ENCODE results near the gene TMEM258. TPM values are rescaled to one million over a fixed set of nuclear protein-coding genes. Genes with fewer than 3 reads are reported as not detected.

The TMEM258 gene
- total RNA-seq, 1 donor from 2014 or later = 47.9 TPM

- no peaks in the 10 kb centered on the region for H3K36me3 ChIP-seq
- H3K4me1 ChIP-seq = no peaks in the 10 kb centered on the region
- TF ChIP-seq POLR2A (IDR thresholded peaks at IDR 0.05) (no peak), CTCF (IDR thresholded peaks at IDR 0.05) (no peak), POLR2AphosphoS5 (IDR thresholded peaks at IDR 0.05; ENCODE audit: insufficient read depth in 1 of 2, low read depth in 1 of 2) (no peak)
- no peak for DNase-seq (ENCODE audit: extremely low spot score in 2 of 2)
- no peak overlapping the region for H3K4me3 ChIP-seq
- H3K9me3 ChIP-seq = no peaks in the 10 kb centered on the region
- no peaks in the 10 kb centered on the region for H3K27me3 ChIP-seq
- no peak overlapping the region for H3K27ac ChIP-seq
- intact Hi-C loops (cut with DNase I) = no loop called here
These were observed 23.9 kb downstream of the TMEM258 start for GRCh38 chr11:61768376-61769076.

DNA sequence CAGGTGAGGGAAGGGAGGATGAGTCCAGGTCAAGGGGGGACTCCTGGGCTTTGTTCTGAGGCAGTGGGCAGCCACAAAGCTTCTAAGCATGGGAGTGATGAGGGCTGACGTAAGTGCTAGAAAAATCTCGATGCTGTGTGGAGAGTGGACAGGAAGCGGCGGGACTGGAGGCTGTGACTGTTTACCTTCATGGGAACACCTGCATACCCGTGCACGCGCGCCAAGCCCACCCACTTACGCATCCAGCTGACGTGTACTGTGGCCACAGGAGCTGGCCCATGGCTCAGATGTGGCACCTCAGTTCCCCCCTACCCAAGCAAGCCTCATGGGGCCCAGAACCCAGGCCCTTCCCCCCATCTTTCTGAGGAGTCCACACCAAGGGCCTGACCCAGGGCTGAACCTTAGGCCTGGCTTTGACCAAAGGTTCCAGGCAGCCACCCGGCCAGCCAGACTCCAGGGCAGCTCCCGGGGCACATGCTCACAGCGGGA is 26.0 kb downstream of the TMEM258 start:
- H3K36me3 ChIP-seq = no peaks in the 10 kb centered on the region
- TF ChIP-seq POLR2A (IDR thresholded peaks at IDR 0.05) = no peak
- no peak for TF ChIP-seq POLR2AphosphoS5 (IDR thresholded peaks at IDR 0.05; ENCODE audit: insufficient read depth in 1 of 2, low read depth in 1 of 2)
- no peak for TF ChIP-seq CTCF (IDR thresholded peaks at IDR 0.05)
- H3K9me3 ChIP-seq = no peaks in the 10 kb centered on the region
- no peak for DNase-seq (ENCODE audit: extremely low spot score in 2 of 2)
- no peaks in the 10 kb centered on the region for H3K4me1 ChIP-seq
- H3K4me3 ChIP-seq = no peak overlapping the region
- no peaks in the 10 kb centered on the region for H3K27me3 ChIP-seq
- no peak overlapping the region for H3K27ac ChIP-seq
- intact Hi-C loops (cut with DNase I) = no loop called here

GRCh38 chr11:61765550-61766253 is 26.7 kb downstream of the TMEM258 start:
- H3K9me3 ChIP-seq = no peaks in the 10 kb centered on the region
- DNase-seq (ENCODE audit: extremely low spot score in 2 of 2) = no peak
- H3K4me1 ChIP-seq = no peaks in the 10 kb centered on the region
- H3K27me3 ChIP-seq = no peaks in the 10 kb centered on the region
- H3K36me3 ChIP-seq = no peaks in the 10 kb centered on the region
- no peak overlapping the region for H3K4me3 ChIP-seq
- no peak overlapping the region for H3K27ac ChIP-seq
- TF ChIP-seq CTCF (IDR thresholded peaks at IDR 0.05) = no peak
- intact Hi-C loops (cut with DNase I) = no loop called here

- Histone ChIP-seq H3K27me3 (no peaks in the 10 kb centered on the region), H3K36me3 (no peaks in the 10 kb centered on the region), H3K4me1 (no peaks in the 10 kb centered on the region), H3K9me3 (no peaks in the 10 kb centered on the region), H3K4me3 (no peak overlapping the region), H3K27ac (no peak overlapping the region)
- no peak for DNase-seq (ENCODE audit: extremely low spot score in 2 of 2)
- intact Hi-C loops (cut with DNase I) = no loop called here
- TF ChIP-seq CTCF (IDR thresholded peaks at IDR 0.05) (no peak), POLR2A (IDR thresholded peaks at IDR 0.05) (no peak), POLR2AphosphoS5 (IDR thresholded peaks at IDR 0.05; ENCODE audit: insufficient read depth in 1 of 2, low read depth in 1 of 2) (no peak)
These were observed 27.7 kb downstream of the TMEM258 start for GRCh38 chr11:61764606-61765260.
